ENCODE results near the gene ATG2B.
A peak's percentile ranks its signal among the peaks of the same experiment; 100 is the strongest.
"Not testable (repeated sequence)": the region's sequence is repeated elsewhere in the genome, so short reads cannot be mapped to it uniquely, and the experiment has no call there.

The ATG2B gene

GRCh38 chr14:96376093-96376492, 13.0 kb upstream of the ATG2B start:
- no peak for DNase-seq

- no peak for DNase-seq
These were observed 10.4 kb upstream of the ATG2B start for GRCh38 chr14:96373538-96373937.

GRCh38 chr14:96370528-96370927, 7.4 kb upstream of the ATG2B start:
- DNase-seq: no peak

- no peak for DNase-seq
These were observed 5.4 kb upstream of the ATG2B start for GRCh38 chr14:96368534-96368933.

GRCh38 chr14:96364962-96365361, 1.8 kb upstream of the ATG2B start:
- DNase-seq: no peak

GRCh38 chr14:96363751-96364336, 703 bp upstream of the ATG2B start:
- DNase-seq: peak; percentile 20

- DNase-seq: no peak
These were observed 823 bp downstream of the ATG2B start for GRCh38 chr14:96362071-96362964.

DNA sequence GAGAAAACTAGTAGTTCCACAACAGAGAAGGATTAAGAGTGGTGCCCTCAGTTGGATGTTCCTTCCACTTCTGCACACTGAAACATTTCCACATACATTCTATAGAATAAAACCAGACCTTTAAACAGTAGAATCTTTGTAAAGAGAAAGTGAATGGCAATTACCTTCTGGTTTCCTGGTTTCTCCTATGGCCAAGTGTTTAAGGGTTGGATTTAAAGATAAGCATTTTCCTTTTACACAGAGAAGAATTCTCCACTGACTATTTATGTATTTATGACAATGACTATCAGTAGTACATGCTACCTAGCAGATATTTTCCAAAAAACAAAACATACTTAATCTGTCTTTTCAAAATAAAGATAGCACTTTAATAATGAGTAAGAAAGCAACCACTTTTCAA, 3.2 kb downstream of the ATG2B start:
- no peak for DNase-seq

GRCh38 chr14:96357216-96357615, 5.9 kb downstream of the ATG2B start:
- DNase-seq: no peak

DNA sequence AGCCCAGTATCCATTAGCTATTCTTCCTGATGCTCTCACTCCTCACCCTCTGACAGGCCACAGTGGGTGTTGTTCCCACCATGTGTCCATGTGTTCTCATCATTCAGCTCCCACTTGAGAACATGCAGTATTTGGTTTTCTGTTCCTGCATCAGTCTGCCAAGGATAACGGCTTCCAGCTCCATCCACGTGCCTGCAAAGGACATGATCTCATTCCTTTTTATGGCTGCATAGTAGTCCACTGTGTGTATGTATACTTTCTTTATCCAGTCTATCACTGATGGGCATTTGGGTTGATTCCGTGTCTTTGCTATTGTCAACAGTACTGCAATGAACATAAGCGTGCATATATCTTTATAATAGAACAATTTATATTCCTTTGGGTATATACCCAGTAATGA, 8.9 kb downstream of the ATG2B start:
- no peak for DNase-seq

- no peak for DNase-seq
These were observed 10.4 kb downstream of the ATG2B start for GRCh38 chr14:96352708-96353107.

- DNase-seq: no peak
These were observed 11.2 kb downstream of the ATG2B start for GRCh38 chr14:96351986-96352385.

- no peak for DNase-seq
These were observed 13.7 kb downstream of the ATG2B start for GRCh38 chr14:96349286-96350075.

DNA sequence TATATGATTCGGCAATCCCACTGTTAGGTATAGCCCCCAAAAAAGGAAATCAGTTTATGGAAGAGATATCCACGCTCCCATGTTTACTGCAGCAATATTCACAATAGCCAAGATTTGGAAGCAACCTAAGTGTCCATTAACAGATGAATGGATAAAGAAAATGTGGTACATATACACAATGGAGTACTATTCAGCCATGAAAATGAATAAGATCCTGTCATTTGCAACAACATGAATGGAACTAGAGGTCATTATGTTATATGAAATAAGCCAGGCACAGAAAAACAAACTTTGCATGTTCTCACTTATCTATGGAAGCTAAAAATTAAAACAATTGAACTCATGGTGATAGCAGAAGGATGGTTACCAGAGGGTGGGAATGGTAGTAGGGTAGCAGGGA, 15.2 kb downstream of the ATG2B start:
- DNase-seq: not testable (repeated sequence)

DNA sequence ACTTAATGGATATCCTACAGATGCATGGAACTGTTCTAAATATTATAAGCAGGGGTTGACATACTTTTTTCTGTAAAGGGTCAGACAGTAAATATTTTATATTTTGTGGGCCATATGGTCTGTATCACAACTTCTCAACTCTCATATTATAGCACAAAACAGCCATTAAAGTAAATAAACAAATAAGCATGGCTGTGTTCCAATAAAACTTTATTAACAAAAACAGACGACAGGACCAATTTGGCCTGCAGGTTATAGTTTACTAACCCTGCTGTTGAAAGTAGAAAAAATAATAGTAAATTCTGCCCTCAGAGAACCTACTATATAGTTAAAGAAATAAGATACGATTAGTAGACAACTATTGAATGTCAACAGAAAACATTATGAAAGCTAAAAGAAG, 17.5 kb downstream of the ATG2B start:
- no peak for DNase-seq

DNA sequence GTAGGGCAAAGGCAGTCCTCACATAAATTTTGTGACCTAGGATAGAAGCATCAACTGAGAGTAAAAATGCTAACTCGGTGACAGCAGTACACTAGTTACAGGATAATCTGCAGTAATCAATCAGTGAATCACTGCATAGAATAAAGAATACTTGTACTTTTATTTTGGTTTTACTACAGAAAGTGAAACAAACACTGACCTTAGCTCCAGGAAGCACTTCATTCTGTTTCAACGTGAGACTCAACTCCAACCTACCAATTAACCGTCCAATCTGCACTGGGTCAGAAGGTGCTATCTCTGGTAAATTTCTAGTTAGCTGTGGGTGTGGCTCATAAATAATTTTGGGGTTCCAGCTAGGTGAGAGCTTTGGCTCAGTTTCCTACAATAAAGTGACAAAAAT, 21.8 kb downstream of the ATG2B start:
- no peak for DNase-seq

GRCh38 chr14:96338551-96338950, 24.6 kb downstream of the ATG2B start:
- no peak for DNase-seq

- no peak for DNase-seq
These were observed 38.9 kb downstream of the ATG2B start for GRCh38 chr14:96324219-96324618.

- DNase-seq: no peak
These were observed 42.5 kb downstream of the ATG2B start for GRCh38 chr14:96320605-96321004.

- DNase-seq: no peak
These were observed 44.3 kb downstream of the ATG2B start for GRCh38 chr14:96318836-96319235.

DNA sequence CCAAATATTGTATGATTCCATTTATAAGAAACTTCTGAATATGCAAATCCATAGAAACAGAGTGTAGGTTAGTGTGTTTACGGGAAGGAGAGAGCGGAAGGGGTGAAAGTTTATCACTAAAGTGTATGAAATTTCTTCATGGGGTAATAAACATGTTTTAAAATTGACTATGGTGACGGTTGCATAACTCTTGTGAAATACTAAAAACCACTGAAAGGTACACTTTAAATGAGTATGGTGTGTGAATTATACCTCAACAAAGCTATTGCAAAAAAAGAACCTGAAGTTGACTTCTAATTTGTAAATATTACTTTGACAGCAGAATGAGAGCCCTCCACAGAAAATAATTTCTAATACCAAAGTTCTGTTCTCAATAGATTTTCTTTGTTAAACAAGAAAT, 47.1 kb downstream of the ATG2B start:
- no peak for DNase-seq

- DNase-seq: no peak
These were observed 52.2 kb downstream of the ATG2B start for GRCh38 chr14:96310906-96311305.

DNA sequence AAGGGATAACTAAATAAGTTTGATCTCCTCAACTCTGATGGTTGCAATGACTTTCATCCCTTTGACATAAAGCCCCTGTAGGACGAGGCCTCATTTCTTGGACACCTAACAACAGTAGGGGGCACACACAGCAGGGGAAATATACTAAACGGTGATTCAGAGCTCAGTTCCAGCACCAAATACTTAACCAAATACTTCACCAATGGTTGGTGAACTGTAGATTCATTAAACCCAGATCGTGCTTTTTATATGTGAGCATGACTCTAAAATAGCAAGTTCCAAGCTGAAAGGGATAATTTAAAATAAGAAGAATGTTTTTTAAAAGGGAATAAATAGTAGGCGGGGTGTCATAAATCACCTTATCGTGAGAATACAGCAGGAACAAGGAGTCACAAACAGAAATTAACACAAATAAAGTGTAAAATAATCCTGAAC, 53.2 kb downstream of the ATG2B start:
- DNase-seq: no peak

Data from T1000 (cell line).